ENCODE results near the gene RO60. TPM values are rescaled to one million over a fixed set of nuclear protein-coding genes. Genes with fewer than 3 reads are reported as not detected.
A peak's percentile ranks its signal among the peaks of the same experiment; 100 is the strongest.

Gene RO60
- total RNA-seq, 1 donor from 2014 or later: 144 TPM

- Mint-ChIP-seq H3K4me1 (ENCODE audit: unreplicated experiment) (peaks cover 9% of the 10 kb centered on the region), H3K27me3 (ENCODE audit: unreplicated experiment) (peaks cover 8% of the 10 kb centered on the region), H3K36me3 (ENCODE audit: low read depth, unreplicated experiment) (peaks cover 4% of the 10 kb centered on the region), H3K4me3 (ENCODE audit: unreplicated experiment) (no peak overlapping the region), H3K27ac (ENCODE audit: unreplicated experiment) (no peak overlapping the region), H3K9me3 (ENCODE audit: unreplicated experiment) (no peaks in the 10 kb centered on the region)
- no peak for DNase-seq (ENCODE audit: low spot score)
- TF ChIP-seq CTCF (IDR thresholded peaks at IDR 0.05; ENCODE audit: unreplicated experiment): no peak
Observed at GRCh38 chr1:193054169-193054675, 5.2 kb upstream of the RO60 start.

- DNase-seq (ENCODE audit: low spot score): peak; percentile 16
- peak overlapping the region; percentile 100 for H3K4me3 Mint-ChIP-seq (ENCODE audit: unreplicated experiment)
- peaks cover 10% of the 10 kb centered on the region for H3K27me3 Mint-ChIP-seq (ENCODE audit: unreplicated experiment)
- TF ChIP-seq CTCF (IDR thresholded peaks at IDR 0.05; ENCODE audit: unreplicated experiment): no peak
- peaks cover 15% of the 10 kb centered on the region for H3K36me3 Mint-ChIP-seq (ENCODE audit: low read depth, unreplicated experiment)
- peak overlapping the region; percentile 98 for H3K27ac Mint-ChIP-seq (ENCODE audit: unreplicated experiment)
- peaks cover 27% of the 10 kb centered on the region for H3K4me1 Mint-ChIP-seq (ENCODE audit: unreplicated experiment)
- no peaks in the 10 kb centered on the region for H3K9me3 Mint-ChIP-seq (ENCODE audit: unreplicated experiment)
Observed at GRCh38 chr1:193058529-193059281, 707 bp upstream of the RO60 start.

GRCh38 chr1:193060115-193060403 is 647 bp downstream of the RO60 start:
- Mint-ChIP-seq H3K4me1 (ENCODE audit: unreplicated experiment) (peaks cover 41% of the 10 kb centered on the region), H3K27ac (ENCODE audit: unreplicated experiment) (peak overlapping the region; percentile 98), H3K4me3 (ENCODE audit: unreplicated experiment) (peak overlapping the region; percentile 100), H3K27me3 (ENCODE audit: unreplicated experiment) (peaks cover 8% of the 10 kb centered on the region), H3K9me3 (ENCODE audit: unreplicated experiment) (no peaks in the 10 kb centered on the region), H3K36me3 (ENCODE audit: low read depth, unreplicated experiment) (peaks cover 16% of the 10 kb centered on the region)
- no peak for DNase-seq (ENCODE audit: low spot score)
- TF ChIP-seq CTCF (IDR thresholded peaks at IDR 0.05; ENCODE audit: unreplicated experiment): no peak

- peaks cover 8% of the 10 kb centered on the region for H3K27me3 Mint-ChIP-seq (ENCODE audit: unreplicated experiment)
- H3K36me3 Mint-ChIP-seq (ENCODE audit: low read depth, unreplicated experiment): peaks cover 20% of the 10 kb centered on the region
- no peak for DNase-seq (ENCODE audit: low spot score)
- peak overlapping the region; percentile 100 for H3K4me3 Mint-ChIP-seq (ENCODE audit: unreplicated experiment)
- TF ChIP-seq CTCF (IDR thresholded peaks at IDR 0.05; ENCODE audit: unreplicated experiment): no peak
- peaks cover 44% of the 10 kb centered on the region for H3K4me1 Mint-ChIP-seq (ENCODE audit: unreplicated experiment)
- no peaks in the 10 kb centered on the region for H3K9me3 Mint-ChIP-seq (ENCODE audit: unreplicated experiment)
- H3K27ac Mint-ChIP-seq (ENCODE audit: unreplicated experiment): peak overlapping the region; percentile 43
Observed at GRCh38 chr1:193060406-193060805, 994 bp downstream of the RO60 start.

- peaks cover 20% of the 10 kb centered on the region for H3K36me3 Mint-ChIP-seq (ENCODE audit: low read depth, unreplicated experiment)
- H3K4me1 Mint-ChIP-seq (ENCODE audit: unreplicated experiment): peaks cover 50% of the 10 kb centered on the region
- no peak for DNase-seq (ENCODE audit: low spot score)
- peaks cover 9% of the 10 kb centered on the region for H3K27me3 Mint-ChIP-seq (ENCODE audit: unreplicated experiment)
- no peak for TF ChIP-seq CTCF (IDR thresholded peaks at IDR 0.05; ENCODE audit: unreplicated experiment)
- no peaks in the 10 kb centered on the region for H3K9me3 Mint-ChIP-seq (ENCODE audit: unreplicated experiment)
- peak overlapping the region; percentile 81 for H3K27ac Mint-ChIP-seq (ENCODE audit: unreplicated experiment)
- peak overlapping the region; percentile 100 for H3K4me3 Mint-ChIP-seq (ENCODE audit: unreplicated experiment)
Observed at GRCh38 chr1:193060938-193061337, 1.5 kb downstream of the RO60 start.
